K562 (cell line): ENCODE measurements around the gene PCDH9. TPM values are rescaled to one million over a fixed set of nuclear protein-coding genes. Genes with fewer than 3 reads are reported as not detected.

Experiments used
- ATAC-seq: fragments of 200-7000 bp; cut with Tn5 transposase; 3 replicates; pipeline ENCODE4 v1.9.1; 2020; ENCODE audit warnings: moderate library complexity
- BruUV-seq: library from RNA; stranded (reverse); fragments of 400-500 nt; replicated peaks from 2 replicates; lab custom pipeline; 2021; lab: Mats Ljungman, UMichigan
- CTCF ChIA-PET: fragments of 300-600 bp; formaldehyde crosslinking; extraction: SDS; loops from one replicate; lab custom pipeline; 2021; ENCODE audit warnings: low intra/inter-chr PET ratio; lab: Yijun Ruan, JAX
- POLR2A ChIA-PET: fragments of 300-600, 350-650 bp; sonication (Branson Sonifier 250); formaldehyde crosslinking; extraction: SDS; loops from one replicate; lab custom pipeline; 2021; ENCODE audit warnings: antibody characterized with exemption, inconsistent platforms; lab: Yijun Ruan, JAX
- DNase-seq, 4 experiments: peaks; one replicate each; pipeline versions ENCODE4 v3.0.0 to v3.0.0-alpha.2; 2011 to 2018; ENCODE audit warnings: low spot score in 3 of 4, mixed read lengths in 3 of 4; ENCODE audit errors: extremely low read depth in 1 of 4
- FAIRE-seq: peaks from 2 replicates; lab custom pipeline; 2011; peaks lifted over from hg19 to GRCh38; lab: Jason Lieb, UNC
- H2AFZ ChIP-seq: 2 replicates; pipeline ENCODE4 v1.6.0; 2011; ENCODE audit warnings: low read depth, low read length, control low read depth, inconsistent platforms
- H3K27ac ChIP-seq: fragments of 200-600 bp; 3 replicates; pipeline ENCODE4 v1.8.0; 2011; ENCODE audit warnings: low read depth, mild to moderate bottlenecking, control low read depth, inconsistent platforms, low read length, moderate library complexity, mixed read lengths; ENCODE audit errors: extremely low read depth
- H3K27me3 ChIP-seq, 2 experiments: fragments of 300-600 bp in 1 of 2; 2 replicates in 1 of 2; 3 replicates in 1 of 2; pipeline versions ENCODE4 v1.6.0 to v1.8.0; 2011; ENCODE audit warnings: inconsistent platforms in 2 of 2, low read length in 2 of 2, mild to moderate bottlenecking in 1 of 2, mixed read lengths in 1 of 2, moderate library complexity in 1 of 2; ENCODE audit not compliant: control insufficient read depth in 2 of 2, insufficient read depth in 2 of 2
- H3K36me3 ChIP-seq: fragments of 300-600 bp; 3 replicates; pipeline ENCODE4 v1.8.0; 2011; ENCODE audit warnings: mild to moderate bottlenecking, low read length, inconsistent platforms; ENCODE audit not compliant: control insufficient read depth, insufficient read depth
- H3K4me1 ChIP-seq, 2 experiments: fragments of 200-600 bp in 1 of 2; replicated peaks in 1 of 2; 2 replicates in 1 of 2; 3 replicates in 1 of 2; pipeline versions ENCODE4 v1.5.1 to v1.8.0; 2011; ENCODE audit warnings: inconsistent platforms in 2 of 2, low read length in 2 of 2, mild to moderate bottlenecking in 1 of 2, mixed read lengths in 1 of 2, moderate library complexity in 1 of 2; ENCODE audit not compliant: control insufficient read depth in 2 of 2, insufficient read depth in 2 of 2
- H3K4me2 ChIP-seq: 2 replicates; pipeline ENCODE4 v1.6.1; 2011; ENCODE audit warnings: low read length, control low read depth, inconsistent platforms, mixed read lengths; ENCODE audit not compliant: insufficient read depth
- H3K4me3 ChIP-seq: fragments of 200-600 bp; sonication (generic), shearing (Covaris generic); 2 replicates; pipeline ENCODE4 v1.5.1; 2016; ENCODE audit warnings: control low read depth, inconsistent platforms
- H3K79me2 ChIP-seq: fragments of 200-600 bp; 3 replicates; pipeline ENCODE4 v1.8.0; 2011; ENCODE audit warnings: low read length, inconsistent platforms; ENCODE audit not compliant: control insufficient read depth, insufficient read depth
- H3K9ac ChIP-seq, 2 experiments: 2 replicates each; pipeline versions ENCODE4 v1.6.0 to v1.6.1; 2011; ENCODE audit warnings: low read depth in 2 of 2, low read length in 2 of 2, control low read depth in 1 of 2, inconsistent platforms in 1 of 2, mild to moderate bottlenecking in 1 of 2, mixed read lengths in 1 of 2; ENCODE audit not compliant: insufficient read depth in 1 of 2
- H3K9me1 ChIP-seq: one replicate; pipeline ENCODE4 v1.6.0; 2011; ENCODE audit warnings: inconsistent platforms, mild to moderate bottlenecking, low read length, moderate library complexity; ENCODE audit not compliant: control insufficient read depth, insufficient read depth
- H3K9me3 ChIP-seq: replicated peaks from 2 replicates; pipeline ENCODE4 v1.5.1; 2011; ENCODE audit warnings: low read depth, low read length, inconsistent platforms; ENCODE audit not compliant: control insufficient read depth, insufficient read depth
- H4K20me1 ChIP-seq: replicated peaks from 2 replicates; pipeline ENCODE4 v1.6.1; 2011; ENCODE audit warnings: low read length, inconsistent platforms, mixed read lengths; ENCODE audit not compliant: control insufficient read depth, insufficient read depth
- ATF3 ChIP-seq, 2 experiments: fragments of 450-650 bp in 1 of 2; sonication (generic) in 1 of 2; formaldehyde crosslinking in 1 of 2; IDR thresholded peaks in 1 of 2; conservative IDR thresholded peaks in 1 of 2; 2 replicates each; pipeline versions ENCODE4 v1.6.1 to v1.8.1; 2016 to 2023; ENCODE audit warnings: mild to moderate bottlenecking in 2 of 2, moderate library complexity in 2 of 2, inconsistent platforms in 1 of 2, missing genetic modification reagents in 1 of 2
- BRD4 ChIP-seq: fragments of 200-600 bp; sonication (generic); IDR thresholded peaks from 2 replicates; pipeline ENCODE4 v1.6.1; 2017; ENCODE audit warnings: inconsistent platforms
- CHCHD3 ChIP-seq: fragments of 250-450 bp; sonication (Bioruptor Pico); IDR thresholded peaks from 2 replicates; pipeline ENCODE4 v2.1.2; 2022; ENCODE audit warnings: mild to moderate bottlenecking
- CREM ChIP-seq: IDR thresholded peaks from 2 replicates; pipeline ENCODE4 v1.6.1; 2014; ENCODE audit warnings: antibody characterized with exemption, low read depth
- CSDE1 ChIP-seq, 2 experiments: fragments of 450-650 bp; IDR thresholded peaks; 2 replicates each; pipeline ENCODE4 v1.6.1; 2016; ENCODE audit warnings: mild to moderate bottlenecking in 1 of 2
- DACH1 ChIP-seq: fragments of 450-650 bp; IDR thresholded peaks from 2 replicates; pipeline ENCODE4 v1.6.1; 2018; ENCODE audit not compliant: partially characterized antibody
- FOXJ2 ChIP-seq: fragments of 200-800 bp; sonication (Bioruptor generic); IDR thresholded peaks from 2 replicates; pipeline ENCODE4 v1.6.1; 2016; ENCODE audit warnings: missing genetic modification characterization, missing compliant biosample characterization
- HDAC6 ChIP-seq: IDR thresholded peaks from 2 replicates; pipeline ENCODE4 v1.6.1; 2012; ENCODE audit warnings: low read depth, mild to moderate bottlenecking, control low read depth, inconsistent platforms, low read length, moderate library complexity
- HIVEP1 ChIP-seq: fragments of 250-450 bp; sonication (Bioruptor Pico); IDR thresholded peaks from 2 replicates; pipeline ENCODE4 v1.4.0; 2020; ENCODE audit warnings: mild to moderate bottlenecking
- KLF13 ChIP-seq: fragments of 450-650 bp; IDR thresholded peaks from 2 replicates; pipeline ENCODE4 v1.6.1; 2016; ENCODE audit warnings: missing genetic modification characterization, low read depth, mild to moderate bottlenecking, missing compliant biosample characterization, moderate library complexity, borderline replicate concordance
- MEF2D ChIP-seq: conservative IDR thresholded peaks from 2 replicates; pipeline ENCODE4 v1.6.1; 2016; ENCODE audit warnings: low read depth, missing genetic modification characterization, missing compliant biosample characterization
- NEUROD1 ChIP-seq: fragments of 150-350 bp; IDR thresholded peaks from 2 replicates; pipeline ENCODE4 v1.6.1; 2014; ENCODE audit warnings: borderline replicate concordance, low read length, low read depth; ENCODE audit not compliant: partially characterized antibody
- RB1 ChIP-seq: fragments of 450-650 bp; IDR thresholded peaks from 2 replicates; pipeline ENCODE4 v1.6.1; 2017; ENCODE audit warnings: low read depth, mild to moderate bottlenecking
- SIRT6 ChIP-seq: IDR thresholded peaks from one replicate; pipeline ENCODE4 v1.6.1; 2012; ENCODE audit warnings: low read depth, mild to moderate bottlenecking, control low read depth, inconsistent platforms, low read length, moderate library complexity
- SMARCE1 ChIP-seq: fragments of 450-650 bp; IDR thresholded peaks from 2 replicates; pipeline ENCODE4 v1.7.1; 2016; ENCODE audit warnings: mild to moderate bottlenecking
- SNAPC5 ChIP-seq: fragments of 250-450 bp; sonication (Bioruptor Pico); IDR thresholded peaks from 2 replicates; pipeline ENCODE4 v1.8.0; 2021; ENCODE audit warnings: moderate library complexity, mild to moderate bottlenecking, inconsistent platforms
- TBP ChIP-seq: optimal IDR thresholded peaks from 2 replicates; pipeline ENCODE3; 2011; ENCODE audit warnings: low read depth, low read length, improper control_type of control experiment
- ZBTB12 ChIP-seq: fragments of 250-450 bp; sonication (Bioruptor Pico); IDR thresholded peaks from 2 replicates; pipeline ENCODE4 v1.4.0; 2020
- ZEB2 ChIP-seq: fragments of 450-650 bp; IDR thresholded peaks from 2 replicates; pipeline ENCODE4 v1.6.1; 2016
- ZNF121 ChIP-seq: sonication (generic); formaldehyde crosslinking; conservative IDR thresholded peaks from 2 replicates; pipeline ENCODE4 v1.8.0; 2022; ENCODE audit warnings: missing genetic modification reagents
- ZNF639 ChIP-seq, 2 experiments: fragments of 200-800 bp in 1 of 2; sonication (Bioruptor generic) in 1 of 2; sonication (generic) in 1 of 2; formaldehyde crosslinking in 1 of 2; IDR thresholded peaks in 1 of 2; conservative IDR thresholded peaks in 1 of 2; 2 replicates each; pipeline versions ENCODE4 v1.5.0 to v1.6.1; 2016 to 2020; ENCODE audit warnings: missing compliant biosample characterization in 1 of 2, missing genetic modification characterization in 1 of 2, missing genetic modification reagents in 1 of 2
- WGBS: fragments of 100-300 bp; shearing (Covaris generic); methylation state at CpG from one replicate; pipeline ENCODE4 v1.1.6; 2016; ENCODE audit warnings: low coverage, mixed read lengths; ENCODE audit not compliant: insufficient coverage; ENCODE audit errors: missing lambda C conversion rate; 5-methylcytosine and 5-hydroxymethylcytosine counted together
- in situ Hi-C: fragments of 300-500 bp; cut with MboI; formaldehyde crosslinking; loops from 4 replicates; pipeline ENCODE4 v1.15.0; 2018; ENCODE audit warnings: inconsistent platforms, mixed read lengths
- intact Hi-C: fragments of 100-400 bp; cut with micrococcal nuclease; formaldehyde crosslinking; loops from 2 replicates; pipeline ENCODE4 v1.14.2; 2022
- polyA plus RNA-seq, 8 experiments: library from polyadenylated mRNA; depleted of rRNA in 4 of 8; stranded (reverse) in 5 of 8; unstranded in 3 of 8; fragments of >200 nt; fragmentation: Nextera tagmentation in 2 of 8; fragmentation: Illumina TruSeq in 1 of 8; extraction: Ambion mirVana in 2 of 8; extraction: Trizol in 1 of 8; gene quantifications; 2 replicates each; pipeline versions ENCODE4 v1.2.1 to v1.2.3, GENCODE V29; 2011 to 2014; ENCODE audit warnings: inconsistent platforms in 1 of 8, missing spikeins in 1 of 8
- total RNA-seq, 7 experiments: library from RNA; depleted of rRNA in 6 of 7; stranded (reverse); fragments of >200 nt in 6 of 7; fragmentation: Illumina TruSeq in 2 of 7; extraction: Trizol in 2 of 7; gene quantifications; 2 replicates each; pipeline versions ENCODE4 v1.2.1 to v1.2.3, GENCODE V29; 2011 to 2021; ENCODE audit warnings: low replicate concordance in 1 of 7

PCDH9 gene
- total and polyA plus RNA-seq, 9 of the 15 experiments (the other 6 are each of a cell fraction or from before 2014, with no cell fraction given), result 1.1 to 6.7 (median 4.9) TPM

GRCh38 chr13:66845393-66845792 lies 384.7 kb downstream of the PCDH9 start (continued):
- TF ChIP-seq KLF13, result no peak
- TF ChIP-seq FOXJ2 (tag), result no peak
- TF ChIP-seq ZNF121 (CRISPR knock-in tag), result no peak
- TF ChIP-seq, all 486 proteins: peak for 0

GRCh38 chr13:66844933-66845332 lies 385.2 kb downstream of the PCDH9 start:
- no peak overlapping the region for H3K27ac ChIP-seq
- FAIRE-seq (no peak), ATAC-seq (no peak), DNase-seq (no peak)
- H2AFZ ChIP-seq, result no peak overlapping the region
- no TSS peak for BruUV-seq
- H3K36me3 ChIP-seq, result no peaks in the 10 kb centered on the region
- H3K79me2 ChIP-seq, result no peaks in the 10 kb centered on the region
- TF ChIP-seq ZEB2 (no peak), TBP (no peak), ATF3 (IDR thresholded peaks at IDR 0.05) (no peak), ATF3 (CRISPR knock-in tag; conservative IDR thresholded peaks at IDR 0.05) (no peak), HIVEP1 (CRISPR knock-in tag) (no peak), BRD4 (no peak), SNAPC5 (no peak), MEF2D (no peak), SIRT6 (no peak), CHCHD3 (CRISPR knock-in tag) (no peak), CSDE1 (IDR thresholded peaks at IDR 0.05) (no peak), CREM (no peak), SMARCE1 (no peak), DACH1 (no peak), ZBTB12 (no peak), ZNF639 (CRISPR knock-in tag; conservative IDR thresholded peaks at IDR 0.05 in 1 of 2, IDR thresholded peaks at IDR 0.05 in 1 of 2) (no peak), NEUROD1 (no peak), RB1 (no peak), HDAC6 (no peak)
- ChIA-PET POLR2A (no interaction called here), CTCF (no interaction called here)
- no peaks in the 10 kb centered on the region for H3K27me3 ChIP-seq
- H3K9me3 ChIP-seq, result no peaks in the 10 kb centered on the region
- no peaks in the 10 kb centered on the region for H3K4me1 ChIP-seq
- H3K9me1 ChIP-seq, result no peaks in the 10 kb centered on the region
- intact Hi-C loops (no loop called here), in situ Hi-C loops (no loop called here)
- no peaks in the 10 kb centered on the region for H4K20me1 ChIP-seq
- no peak overlapping the region for H3K4me2 ChIP-seq
- H3K4me3 ChIP-seq, result no peak overlapping the region
- H3K9ac ChIP-seq, result no peak overlapping the region
- WGBS, result 71% methylated on average over 4 of the region's 7 CpGs
